Smooth muscle cell of trachea (primary cell): ENCODE measurements around the gene ZEB1. TPM values are rescaled to one million over a fixed set of nuclear protein-coding genes. Genes with fewer than 3 reads are reported as not detected.

Source experiments
- total RNA-seq: library from RNA; depleted of rRNA; stranded (reverse); fragments of >200 nt; gene quantifications from 2 replicates; pipeline ENCODE4 v1.2.1, GENCODE V29; 2014

The ZEB1 gene
- total RNA-seq, result 181 and 275 TPM in 2 replicates

GRCh38 chr10:31318854-31319601 is at the start of gene ZEB1:
Gene ZEB1 (plus strand): TSS chr10:31319216. CDS start chr10:31319235, 19 bp downstream.

